ENCODE data around the gene GRIK2.

GRCh38 chr6:101758368-101758767, 364.9 kb downstream of the GRIK2 start:
- TF ChIP-seq POLR2AphosphoS5 (IDR thresholded peaks at IDR 0.05) (no peak), POLR2A (IDR thresholded peaks at IDR 0.05) (no peak), EP300 (IDR thresholded peaks at IDR 0.05) (no peak)
- TF ChIP-seq, protein P1, sequence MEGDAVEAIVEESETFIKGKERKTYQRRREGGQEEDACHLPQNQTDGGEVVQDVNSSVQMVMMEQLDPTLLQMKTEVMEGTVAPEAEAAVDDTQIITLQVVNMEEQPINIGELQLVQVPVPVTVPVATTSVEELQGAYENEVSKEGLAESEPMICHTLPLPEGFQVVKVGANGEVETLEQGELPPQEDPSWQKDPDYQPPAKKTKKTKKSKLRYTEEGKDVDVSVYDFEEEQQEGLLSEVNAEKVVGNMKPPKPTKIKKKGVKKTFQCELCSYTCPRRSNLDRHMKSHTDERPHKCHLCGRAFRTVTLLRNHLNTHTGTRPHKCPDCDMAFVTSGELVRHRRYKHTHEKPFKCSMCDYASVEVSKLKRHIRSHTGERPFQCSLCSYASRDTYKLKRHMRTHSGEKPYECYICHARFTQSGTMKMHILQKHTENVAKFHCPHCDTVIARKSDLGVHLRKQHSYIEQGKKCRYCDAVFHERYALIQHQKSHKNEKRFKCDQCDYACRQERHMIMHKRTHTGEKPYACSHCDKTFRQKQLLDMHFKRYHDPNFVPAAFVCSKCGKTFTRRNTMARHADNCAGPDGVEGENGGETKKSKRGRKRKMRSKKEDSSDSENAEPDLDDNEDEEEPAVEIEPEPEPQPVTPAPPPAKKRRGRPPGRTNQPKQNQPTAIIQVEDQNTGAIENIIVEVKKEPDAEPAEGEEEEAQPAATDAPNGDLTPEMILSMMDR (IDR thresholded peaks at IDR 0.05), result no peak

Measured in suprapubic skin (tissue), 4 donors.